NCI-H1436 (cell line): Measurements from ENCODE around the gene MMP11.

ENCODE experiments used
- DNase-seq: peaks from one replicate; lab custom pipeline; 2025; lab: John Stamatoyannopoulos, UW

MMP11 gene

DNA sequence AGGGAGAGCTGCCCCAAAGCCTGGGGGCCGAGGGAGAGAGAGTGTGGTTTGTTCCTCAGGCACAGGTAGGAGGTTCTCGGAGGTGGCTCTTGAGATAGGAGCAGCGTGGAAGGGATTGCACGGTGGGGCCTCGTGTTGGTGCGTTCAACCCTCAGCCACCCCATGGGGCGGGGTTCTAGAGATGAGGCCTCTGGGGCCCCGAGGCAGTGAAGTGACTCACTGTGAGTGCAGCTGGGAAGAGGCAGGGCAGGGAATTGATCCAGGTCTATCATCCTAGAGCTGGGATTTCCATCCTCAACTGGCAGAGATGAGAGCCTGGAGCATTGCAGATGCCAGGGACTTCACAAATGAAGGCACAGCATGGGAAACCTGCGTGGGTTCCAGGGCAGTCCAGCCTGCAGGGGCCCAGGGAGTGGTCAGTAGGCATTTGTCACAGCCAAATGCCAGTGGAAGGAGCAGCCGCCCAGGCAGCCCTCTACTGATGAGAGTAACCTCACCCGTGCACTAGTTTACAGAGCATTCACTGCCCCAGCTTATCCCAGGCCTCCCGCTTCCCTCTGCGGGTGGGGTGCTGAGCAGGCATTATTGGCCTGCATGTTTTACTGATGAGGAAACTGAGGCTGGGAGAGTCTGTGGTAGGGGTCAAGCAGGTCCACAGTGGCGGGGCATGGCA lies 9.0 kb downstream of the MMP11 start:
- DNase-seq, result no peak

DNA sequence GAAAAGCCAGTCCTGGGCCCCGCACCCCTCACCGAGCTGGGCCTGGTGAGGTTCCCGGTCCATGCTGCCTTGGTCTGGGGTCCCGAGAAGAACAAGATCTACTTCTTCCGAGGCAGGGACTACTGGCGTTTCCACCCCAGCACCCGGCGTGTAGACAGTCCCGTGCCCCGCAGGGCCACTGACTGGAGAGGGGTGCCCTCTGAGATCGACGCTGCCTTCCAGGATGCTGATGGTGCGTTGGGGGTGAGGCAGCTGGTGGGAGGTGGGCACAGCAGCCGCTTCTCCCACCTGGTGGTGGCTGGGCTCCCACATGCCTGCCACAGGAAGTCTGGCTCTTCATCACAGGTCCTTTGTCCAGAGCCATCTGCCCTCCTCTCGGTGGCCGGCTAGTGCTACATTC lies 9.6 kb downstream of the MMP11 start:
- DNase-seq, result no peak

DNA sequence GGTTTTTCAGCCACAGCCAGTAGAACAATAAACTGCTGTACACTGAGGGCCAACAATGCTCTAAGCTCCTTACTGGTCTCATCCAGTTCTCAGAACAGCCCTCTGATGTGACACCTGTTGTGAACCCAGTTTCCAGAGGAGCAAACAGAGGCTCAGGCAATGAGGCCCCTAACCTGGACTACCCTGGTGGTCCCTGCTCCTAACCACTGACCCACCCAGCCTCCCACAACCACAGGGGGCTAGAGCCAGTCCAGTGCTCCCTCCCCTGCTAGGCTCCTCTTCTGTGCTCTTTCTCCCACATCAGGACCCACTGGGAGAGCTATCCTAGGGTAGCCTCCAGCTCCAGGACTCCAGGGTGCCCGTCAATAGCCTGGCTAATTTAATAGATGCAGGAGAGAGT lies 10.1 kb downstream of the MMP11 start:
- no peak for DNase-seq

DNA sequence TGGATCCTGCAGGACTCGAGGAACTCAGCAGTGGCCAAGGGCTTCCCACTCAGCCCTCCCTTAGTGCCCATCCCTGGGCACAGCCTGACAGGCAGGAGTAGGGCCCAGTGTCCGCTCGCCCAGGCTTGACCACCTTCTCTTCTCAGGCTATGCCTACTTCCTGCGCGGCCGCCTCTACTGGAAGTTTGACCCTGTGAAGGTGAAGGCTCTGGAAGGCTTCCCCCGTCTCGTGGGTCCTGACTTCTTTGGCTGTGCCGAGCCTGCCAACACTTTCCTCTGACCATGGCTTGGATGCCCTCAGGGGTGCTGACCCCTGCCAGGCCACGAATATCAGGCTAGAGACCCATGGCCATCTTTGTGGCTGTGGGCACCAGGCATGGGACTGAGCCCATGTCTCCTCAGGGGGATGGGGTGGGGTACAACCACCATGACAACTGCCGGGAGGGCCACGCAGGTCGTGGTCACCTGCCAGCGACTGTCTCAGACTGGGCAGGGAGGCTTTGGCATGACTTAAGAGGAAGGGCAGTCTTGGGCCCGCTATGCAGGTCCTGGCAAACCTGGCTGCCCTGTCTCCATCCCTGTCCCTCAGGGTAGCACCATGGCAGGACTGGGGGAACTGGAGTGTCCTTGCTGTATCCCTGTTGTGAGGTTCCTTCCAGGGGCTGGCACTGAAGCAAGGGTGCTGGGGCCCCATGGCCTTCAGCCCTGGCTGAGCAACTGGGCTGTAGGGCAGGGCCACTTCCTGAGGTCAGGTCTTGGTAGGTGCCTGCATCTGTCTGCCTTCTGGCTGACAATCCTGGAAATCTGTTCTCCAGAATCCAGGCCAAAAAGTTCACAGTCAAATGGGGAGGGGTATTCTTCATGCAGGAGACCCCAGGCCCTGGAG lies 10.9 kb downstream of the MMP11 start:
- no peak for DNase-seq

DNA sequence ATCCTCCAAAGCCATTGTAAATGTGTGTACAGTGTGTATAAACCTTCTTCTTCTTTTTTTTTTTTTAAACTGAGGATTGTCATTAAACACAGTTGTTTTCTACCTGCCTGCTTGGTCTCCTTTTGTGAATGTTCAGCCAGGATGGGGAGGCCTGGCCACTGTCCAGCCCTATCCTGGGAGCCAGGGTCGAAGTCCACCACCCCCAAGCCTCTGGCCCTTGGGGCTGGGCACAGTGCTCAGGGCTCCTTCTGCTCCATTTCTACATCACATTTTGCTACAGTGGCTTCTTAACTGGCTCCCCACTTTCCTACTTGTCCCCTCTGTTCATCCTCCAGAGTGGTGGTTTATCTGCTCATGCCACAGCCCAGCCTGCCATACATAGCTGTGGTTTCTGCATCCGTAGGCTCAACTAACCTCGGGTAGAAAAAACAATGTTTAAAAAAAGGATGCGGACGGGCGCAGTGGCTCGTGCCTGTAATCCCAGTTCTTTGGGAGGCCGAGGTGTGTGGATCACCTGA lies 11.6 kb downstream of the MMP11 start:
- DNase-seq, result no peak

DNA sequence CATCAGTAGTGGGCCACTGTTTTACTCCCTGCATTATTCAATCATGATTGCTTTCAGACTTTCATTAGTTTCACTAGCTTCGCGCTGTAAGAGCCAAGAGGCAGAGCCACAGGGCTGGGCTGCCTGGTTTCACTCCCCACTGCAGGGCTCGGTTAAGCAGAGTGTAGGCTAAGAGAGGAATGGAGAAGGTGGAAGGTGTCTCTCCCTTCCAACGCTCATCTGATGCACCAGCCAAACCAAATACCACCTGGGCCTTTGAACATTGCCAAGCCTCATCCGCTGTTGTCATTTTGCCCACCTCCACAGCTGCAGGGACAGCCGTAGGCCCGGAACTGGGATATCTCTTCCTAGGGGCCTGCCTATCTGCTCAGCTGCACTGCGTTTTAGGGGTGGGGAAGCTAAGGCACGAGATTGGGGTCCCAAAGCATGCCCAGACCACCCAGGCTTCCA lies 13.6 kb downstream of the MMP11 start:
- DNase-seq, result no peak

DNA sequence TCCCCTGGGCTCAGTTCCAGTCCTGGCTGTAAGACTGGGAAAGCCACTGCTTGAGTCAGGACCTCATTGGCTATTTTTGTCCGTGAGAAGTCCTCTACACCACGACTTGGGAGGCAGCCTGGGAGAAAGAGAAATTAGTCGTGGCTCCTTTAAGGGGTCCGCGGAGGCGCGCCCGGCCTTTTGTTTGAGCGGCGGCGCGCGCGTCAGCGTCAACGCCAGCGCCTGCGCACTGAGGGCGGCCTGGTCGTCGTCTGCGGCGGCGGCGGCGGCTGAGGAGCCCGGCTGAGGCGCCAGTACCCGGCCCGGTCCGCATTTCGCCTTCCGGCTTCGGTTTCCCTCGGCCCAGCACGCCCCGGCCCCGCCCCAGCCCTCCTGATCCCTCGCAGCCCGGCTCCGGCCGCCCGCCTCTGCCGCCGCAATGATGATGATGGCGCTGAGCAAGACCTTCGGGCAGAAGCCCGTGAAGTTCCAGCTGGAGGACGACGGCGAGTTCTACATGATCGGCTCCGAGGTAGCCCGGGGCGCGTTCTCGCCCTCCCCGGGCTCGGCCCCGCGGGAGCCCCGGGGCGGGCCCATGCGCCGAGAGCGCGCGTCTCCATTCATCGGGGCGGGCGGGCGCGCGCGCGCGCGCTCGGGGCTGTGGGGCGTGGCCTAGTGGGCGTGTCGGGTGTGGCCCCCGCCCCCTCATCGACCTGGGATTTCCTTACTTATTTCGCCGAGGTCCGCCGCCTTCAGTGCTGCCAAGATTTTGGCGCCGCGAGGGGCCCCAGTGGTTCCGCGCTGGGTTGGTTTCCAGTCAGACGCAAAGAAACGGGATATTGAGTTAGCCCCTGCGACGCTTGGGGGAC lies 14.3 kb downstream of the MMP11 start, which contains the start of gene SMARCB1:
SMARCB1 (plus strand) TSS at position 215 of the 848 bp plus-strand sequence; CDS start at position 419, 204 bp downstream.
- DNase-seq, result peak; percentile 86

DNA sequence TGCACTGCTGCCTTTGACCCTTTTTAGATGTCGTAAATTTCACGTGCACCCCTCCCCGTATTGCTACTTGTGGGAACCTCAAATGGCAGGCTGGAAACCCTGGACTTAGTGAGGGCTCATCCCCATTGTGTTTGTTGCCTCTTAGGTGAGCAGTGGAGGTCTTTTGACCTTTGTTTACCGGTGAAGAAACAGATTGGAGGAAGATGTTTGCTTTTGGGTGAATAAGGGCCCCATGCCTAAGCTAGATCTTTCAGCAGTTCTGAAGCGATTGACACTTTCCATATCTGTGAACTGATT lies 14.9 kb downstream of the MMP11 start:
- no peak for DNase-seq

DNA sequence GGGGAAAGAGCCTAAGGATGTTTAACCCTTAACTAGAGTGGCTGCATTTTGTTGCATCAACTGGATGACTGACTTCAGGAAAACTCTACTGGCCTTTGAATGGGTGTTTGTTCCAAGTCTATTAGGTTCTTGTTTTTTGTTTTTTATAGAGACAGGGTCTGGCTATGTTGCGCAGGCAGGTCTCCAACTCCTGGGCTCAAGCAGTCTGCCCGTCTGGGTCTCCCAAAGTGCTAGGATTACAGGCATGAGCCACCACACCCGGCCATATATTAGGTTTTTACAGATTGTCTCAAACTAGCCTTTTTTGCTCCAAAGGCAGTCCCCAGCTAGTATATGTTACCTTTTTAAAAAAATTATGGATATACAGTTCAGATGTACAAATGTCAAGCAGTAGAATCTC lies 15.3 kb downstream of the MMP11 start:
- no peak for DNase-seq

DNA sequence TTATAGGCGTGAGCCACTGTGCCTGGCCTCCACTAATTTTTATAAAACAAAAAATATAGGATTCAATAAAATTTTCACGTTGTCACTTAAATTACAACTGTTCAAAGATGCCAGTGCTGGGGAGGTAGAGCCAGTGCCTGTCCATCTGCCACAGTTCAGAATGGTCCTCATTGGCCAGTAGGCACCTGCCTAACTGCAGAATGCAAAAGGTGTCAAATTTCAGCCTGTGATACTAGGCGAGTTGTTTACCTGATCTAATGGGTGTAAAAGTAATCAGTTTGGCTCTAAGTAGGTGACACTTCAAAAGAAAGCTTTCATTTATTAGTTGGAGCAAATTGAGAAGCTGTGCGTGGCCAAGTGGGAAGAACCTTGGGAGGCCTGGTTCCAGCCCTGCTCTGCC lies 16.5 kb downstream of the MMP11 start:
- DNase-seq, result peak; percentile 44

DNA sequence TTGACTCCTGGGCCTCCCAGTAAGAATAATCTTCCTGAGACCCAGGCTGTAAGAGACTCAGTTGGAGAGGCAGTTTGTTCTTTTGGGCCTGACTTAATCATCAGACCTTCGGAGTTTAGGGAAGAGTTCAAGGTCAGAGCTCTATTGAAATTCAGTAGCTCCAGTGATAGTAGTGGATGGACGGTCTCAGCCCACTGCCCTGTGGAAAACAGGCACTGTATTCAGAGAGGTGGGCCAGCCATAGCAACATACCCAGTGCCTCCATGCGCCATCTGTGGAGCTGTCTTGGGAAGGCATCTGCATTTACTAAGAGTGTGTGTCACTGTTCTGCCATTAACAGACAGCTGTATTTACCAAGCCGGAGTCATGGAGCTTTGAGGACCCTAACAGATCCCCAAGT lies 17.0 kb downstream of the MMP11 start:
- no peak for DNase-seq

DNA sequence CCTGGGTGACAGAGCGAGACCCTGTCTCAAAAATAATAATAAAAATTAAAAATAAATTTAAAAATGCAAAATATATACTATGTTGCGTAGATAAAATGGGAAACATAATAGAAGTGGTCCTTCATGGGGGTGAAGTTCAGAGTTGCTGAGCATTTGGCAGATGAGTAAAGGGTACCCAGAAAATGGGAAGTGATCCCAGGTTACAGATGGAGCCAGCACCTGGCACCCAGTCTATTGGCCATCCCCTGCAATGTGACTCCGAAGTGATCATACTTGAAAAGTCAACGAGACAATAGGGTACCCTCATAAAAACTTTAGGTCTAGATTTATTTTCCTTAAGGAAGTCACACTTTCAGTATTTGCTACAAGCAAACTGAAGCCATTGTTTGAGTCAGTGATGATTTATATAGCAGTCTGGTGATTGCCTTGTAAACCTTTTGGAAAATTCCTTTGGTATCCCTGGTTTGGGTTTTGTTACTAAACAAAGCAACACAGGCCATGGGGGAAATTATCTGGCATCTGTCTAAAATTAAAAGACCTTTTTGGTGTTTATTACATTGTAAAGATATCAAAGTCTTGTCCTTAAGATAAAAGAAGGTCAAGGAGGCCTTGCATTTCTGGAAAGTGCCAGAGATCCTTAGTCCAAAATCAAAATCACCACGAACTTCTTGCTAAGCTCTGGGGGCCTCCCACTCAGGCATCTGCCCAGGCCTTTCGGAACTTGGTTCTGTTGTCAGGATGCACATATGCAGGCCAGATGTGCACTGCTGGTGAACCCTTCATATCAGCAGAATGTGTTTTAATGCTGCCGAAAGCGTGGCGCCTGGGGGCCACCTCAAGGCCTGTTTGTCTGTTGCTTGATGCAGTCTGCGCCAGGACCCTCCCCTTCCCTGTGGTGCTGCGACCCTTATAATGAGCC lies 18.4 kb downstream of the MMP11 start:
- no peak for DNase-seq

DNA sequence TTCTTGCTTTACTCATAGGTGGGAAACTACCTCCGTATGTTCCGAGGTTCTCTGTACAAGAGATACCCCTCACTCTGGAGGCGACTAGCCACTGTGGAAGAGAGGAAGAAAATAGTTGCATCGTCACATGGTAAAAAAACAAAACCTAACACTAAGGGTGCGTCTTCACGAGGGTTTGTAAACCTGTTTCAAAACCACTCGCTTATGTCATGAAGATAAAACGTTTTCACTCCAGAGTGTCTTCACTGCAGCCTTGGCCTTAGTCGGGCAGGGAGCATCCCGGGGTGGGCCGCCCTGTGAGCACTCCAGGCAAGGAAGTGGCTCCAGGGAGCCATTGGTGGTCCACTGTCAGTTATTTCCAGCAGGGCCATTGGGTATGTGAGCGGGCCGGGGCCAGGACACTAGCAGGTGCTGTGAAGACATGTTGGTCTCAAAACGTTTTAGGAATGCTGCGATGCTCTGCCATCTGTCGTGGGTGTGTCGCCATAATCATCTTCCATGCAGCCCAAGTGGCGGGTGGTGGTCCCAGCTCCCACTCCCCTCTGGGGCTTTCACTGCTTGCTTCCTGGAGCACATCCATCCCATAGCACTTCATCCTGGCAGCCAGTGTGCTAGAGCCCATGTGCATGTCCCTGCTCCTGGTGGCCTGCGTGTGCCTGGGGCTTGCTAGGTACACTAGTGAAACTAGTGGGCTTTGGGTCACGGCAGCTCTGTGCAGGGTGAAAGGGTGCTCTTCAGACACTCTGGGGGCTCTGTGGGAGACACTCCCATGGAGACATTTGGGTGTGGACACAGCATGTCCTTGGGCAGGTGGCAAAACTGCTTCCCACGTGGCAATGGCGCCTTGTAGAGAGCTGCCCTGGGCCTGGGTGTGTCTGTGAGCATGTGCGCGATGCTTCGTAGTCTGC lies 19.3 kb downstream of the MMP11 start:
- DNase-seq, result no peak

DNA sequence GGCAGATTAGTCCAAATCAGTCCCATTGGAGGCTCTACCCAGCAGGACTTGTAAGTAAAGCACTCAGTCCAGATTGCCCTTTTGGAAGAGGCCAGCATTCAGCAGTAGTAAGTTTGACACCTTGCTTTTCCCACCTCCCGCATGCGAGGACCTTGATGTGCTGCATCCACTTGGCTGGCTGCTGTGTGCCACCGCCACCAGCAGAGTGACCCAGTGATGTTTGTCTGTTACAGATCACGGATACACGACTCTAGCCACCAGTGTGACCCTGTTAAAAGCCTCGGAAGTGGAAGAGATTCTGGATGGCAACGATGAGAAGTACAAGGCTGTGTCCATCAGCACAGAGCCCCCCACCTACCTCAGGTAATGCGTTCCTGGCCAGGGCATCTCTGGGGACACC lies 20.7 kb downstream of the MMP11 start:
- no peak for DNase-seq

DNA sequence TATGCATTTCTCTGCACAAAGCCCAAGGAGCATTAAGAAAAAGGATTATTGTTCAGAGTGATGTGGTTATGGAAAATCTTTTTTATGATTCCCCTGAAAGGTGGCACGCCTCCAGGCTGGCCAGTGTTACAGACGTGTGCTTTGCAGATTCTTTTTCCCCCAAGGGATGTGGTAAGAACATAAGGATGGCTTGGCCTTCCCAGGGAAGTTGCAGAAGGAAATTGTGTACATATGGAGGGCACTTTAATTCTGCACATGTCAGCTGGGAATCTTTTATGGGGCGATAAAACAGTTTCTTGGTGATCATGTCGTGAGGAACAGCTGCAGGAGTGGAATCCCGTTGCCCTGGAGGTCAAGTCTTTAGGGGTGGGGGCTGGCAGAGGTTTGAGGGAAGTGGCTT lies 23.8 kb downstream of the MMP11 start:
- no peak for DNase-seq

DNA sequence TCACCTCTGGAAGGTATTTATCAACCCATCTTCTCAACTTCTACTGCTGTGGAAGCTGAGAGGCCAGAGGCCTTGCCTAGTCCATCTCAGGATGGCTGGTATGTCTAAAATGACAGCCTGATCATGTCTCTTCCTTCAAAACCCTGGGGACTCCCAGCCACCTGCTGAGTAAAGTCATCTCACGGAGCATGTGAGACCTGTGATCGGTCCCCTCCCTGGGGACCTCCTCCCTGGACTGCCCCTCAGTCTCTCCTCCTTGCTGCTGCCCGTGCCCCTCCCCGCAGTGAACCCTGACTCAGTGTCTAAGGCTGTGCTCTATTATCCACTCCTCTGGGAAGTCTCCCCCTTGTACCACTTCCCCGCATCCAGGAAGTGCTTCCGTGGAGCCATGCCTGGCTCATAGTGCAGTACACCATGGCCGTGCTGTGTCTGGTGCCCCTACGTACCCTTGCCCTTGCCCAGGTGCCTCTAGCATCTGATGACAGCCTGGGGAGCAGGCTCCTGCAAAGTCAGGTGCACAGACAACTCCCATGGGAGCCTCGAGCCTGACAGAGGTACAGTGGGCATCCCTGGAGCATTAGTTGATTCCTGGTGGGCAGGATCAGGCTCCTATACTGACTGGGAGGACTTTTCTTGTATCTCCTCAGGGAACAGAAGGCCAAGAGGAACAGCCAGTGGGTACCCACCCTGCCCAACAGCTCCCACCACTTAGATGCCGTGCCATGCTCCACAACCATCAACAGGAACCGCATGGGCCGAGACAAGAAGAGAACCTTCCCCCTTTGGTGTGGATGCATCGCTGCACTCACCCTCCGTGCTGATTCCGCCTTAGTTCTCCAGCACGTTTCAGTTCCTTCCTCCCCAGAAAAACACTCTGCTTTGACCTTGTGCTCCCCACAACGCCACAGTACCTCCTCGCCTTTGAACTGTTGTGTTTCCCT lies 27.9 kb downstream of the MMP11 start:
- DNase-seq, result no peak

DNA sequence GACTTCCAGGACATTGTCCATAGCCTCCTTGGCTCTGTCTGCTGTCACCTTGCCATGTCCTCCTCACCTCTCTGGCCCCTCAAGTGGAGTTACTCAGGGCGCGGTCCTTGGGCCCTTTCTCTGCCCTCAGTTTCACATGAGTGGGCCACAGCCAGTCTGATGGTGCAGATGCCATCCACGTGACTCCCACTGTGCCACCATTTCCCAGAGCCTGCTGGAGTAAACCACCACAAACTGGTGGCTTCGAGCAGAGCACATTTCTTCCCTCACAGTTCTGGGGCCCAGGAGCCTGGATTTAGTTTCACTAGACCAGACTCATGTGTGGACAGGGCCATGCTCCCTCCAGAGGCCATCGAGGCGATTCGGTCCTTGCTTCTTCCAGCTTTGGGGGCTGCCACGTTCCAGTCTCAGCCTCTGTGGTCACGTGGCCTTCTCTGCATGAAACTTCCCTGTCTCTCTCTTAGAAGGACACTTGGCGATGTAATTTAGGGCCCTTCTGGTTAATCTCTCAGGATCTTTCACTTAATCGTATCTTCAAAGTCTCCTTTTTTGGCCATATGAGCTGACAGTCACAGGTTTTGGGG lies 28.7 kb downstream of the MMP11 start:
- no peak for DNase-seq

DNA sequence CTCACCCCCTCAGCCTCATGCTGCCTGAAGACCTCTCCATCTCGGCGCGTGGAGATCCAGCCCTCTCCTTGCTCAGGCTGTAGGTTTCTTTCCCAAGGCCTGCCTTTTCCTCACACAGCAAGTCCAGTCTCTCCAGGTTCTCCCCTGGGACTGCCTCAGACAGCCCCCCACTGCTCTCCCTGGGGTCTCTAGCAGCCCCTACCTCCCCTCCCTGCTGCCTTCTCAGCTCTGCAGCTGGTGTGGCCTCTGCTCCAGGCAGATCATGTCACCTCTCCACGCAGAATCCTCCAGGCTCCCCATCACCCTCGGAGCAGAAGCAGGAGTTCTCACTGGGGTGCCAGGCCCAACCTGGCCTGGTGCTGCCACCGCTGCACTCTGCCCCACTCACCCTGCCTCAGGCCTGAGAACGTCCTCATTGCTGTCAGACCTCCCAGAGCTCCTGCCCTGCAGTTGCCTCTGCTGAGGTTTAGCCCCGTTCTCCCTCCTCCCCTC lies 29.3 kb downstream of the MMP11 start:
- no peak for DNase-seq
